HG02798 (cell line): ENCODE measurements around the gene PIK3R5.
"Not testable (repeated sequence)": the region's sequence is repeated elsewhere in the genome, so short reads cannot be mapped to it uniquely, and the experiment has no call there.

Experiments
- ATAC-seq: cut with Tn5 transposase; IDR thresholded peaks from one replicate; pipeline ENCODE4 v1.9.1; 2021; ENCODE audit warnings: mild to moderate bottlenecking; ENCODE audit not compliant: unreplicated experiment, poor library complexity

PIK3R5 gene

GRCh38 chr17:8988263-8988935 lies 22.9 kb upstream of the PIK3R5 start:
- ATAC-seq = not testable (repeated sequence)

GRCh38 chr17:8986295-8986694 lies 20.8 kb upstream of the PIK3R5 start:
- ATAC-seq = no peak

GRCh38 chr17:8985054-8985701 lies 19.7 kb upstream of the PIK3R5 start:
- no peak for ATAC-seq

- ATAC-seq = not testable (repeated sequence)
Measured at GRCh38 chr17:8984225-8984624, 18.7 kb upstream of the PIK3R5 start.

- no peak for ATAC-seq
Measured at GRCh38 chr17:8981443-8981842, 15.9 kb upstream of the PIK3R5 start.

GRCh38 chr17:8979715-8980114 lies 14.2 kb upstream of the PIK3R5 start:
- no peak for ATAC-seq

- no peak for ATAC-seq
Measured at GRCh38 chr17:8976638-8977037, 11.1 kb upstream of the PIK3R5 start.

GRCh38 chr17:8975091-8975725 lies 9.7 kb upstream of the PIK3R5 start:
- no peak for ATAC-seq

GRCh38 chr17:8969901-8970300 lies 4.4 kb upstream of the PIK3R5 start:
- no peak for ATAC-seq

- no peak for ATAC-seq
Measured at GRCh38 chr17:8968503-8968902, 3.0 kb upstream of the PIK3R5 start.

- ATAC-seq = no peak
Measured at GRCh38 chr17:8967861-8968260, 2.4 kb upstream of the PIK3R5 start.

GRCh38 chr17:8966926-8967325 lies 1.4 kb upstream of the PIK3R5 start:
- ATAC-seq = no peak

- peak; percentile 22 for ATAC-seq
Measured at GRCh38 chr17:8964801-8965393, 610 bp downstream of the PIK3R5 start.

- no peak for ATAC-seq
Measured at GRCh38 chr17:8963647-8964258, 1.8 kb downstream of the PIK3R5 start.

- no peak for ATAC-seq
Measured at GRCh38 chr17:8963014-8963413, 2.5 kb downstream of the PIK3R5 start.

- ATAC-seq = no peak
Measured at GRCh38 chr17:8961829-8962228, 3.7 kb downstream of the PIK3R5 start.

GRCh38 chr17:8960325-8961140 lies 5.0 kb downstream of the PIK3R5 start:
- ATAC-seq = no peak

GRCh38 chr17:8959312-8959918 lies 6.1 kb downstream of the PIK3R5 start:
- no peak for ATAC-seq

- ATAC-seq = no peak
Measured at GRCh38 chr17:8957721-8958120, 7.8 kb downstream of the PIK3R5 start.

- no peak for ATAC-seq
Measured at GRCh38 chr17:8956465-8956902, 9.0 kb downstream of the PIK3R5 start.
